Activated CD8-positive, alpha-beta memory T cell treated with anti-CD3 and anti-CD28 coated beads for 36 hours (primary cell): ENCODE measurements around the gene FAM120B. TPM values are rescaled to one million over a fixed set of nuclear protein-coding genes. Genes with fewer than 3 reads are reported as not detected.

ENCODE experiments used
- CTCF ChIA-PET: fragments of 350-600 bp; sonication (Branson Sonifier 250); formaldehyde crosslinking; loops from one replicate; lab custom pipeline; 2021; ENCODE audit warnings: antibody characterized with exemption; lab: Charles Lee
- POLR2A ChIA-PET: fragments of 350-600 bp; sonication (Branson Sonifier 250); formaldehyde crosslinking; loops from one replicate; lab custom pipeline; 2021; ENCODE audit warnings: antibody characterized with exemption; lab: Charles Lee
- total RNA-seq, 2 experiments: library from RNA; stranded (reverse); gene quantifications; one replicate each; pipeline ENCODE4 v1.2.3, GENCODE V29; 2021

Gene FAM120B
- total RNA-seq, 2 experiments from 2014 or later: 17.2 TPM

GRCh38 chr6:170284126-170284773, 22.3 kb upstream of the FAM120B start:
- POLR2A ChIA-PET: no interaction called here
- CTCF ChIA-PET: no interaction called here

GRCh38 chr6:170284866-170285469, 21.6 kb upstream of the FAM120B start:
- POLR2A ChIA-PET: no interaction called here

GRCh38 chr6:170285482-170285881, 21.1 kb upstream of the FAM120B start:
- ChIA-PET POLR2A (no interaction called here), CTCF (no interaction called here)

More at GRCh38 chr6:170284866-170285469, 21.6 kb upstream of the FAM120B start:
- CTCF ChIA-PET: no interaction called here

- ChIA-PET CTCF (interaction anchor here (1.3 kb wide), 1 partner anchor 18 kb away, joined by 3 read pairs; no protein-coding TSS in a partner anchor), POLR2A (no interaction called here)
Observed at GRCh38 chr6:170286246-170286933, 20.2 kb upstream of the FAM120B start.

- CTCF ChIA-PET: interaction anchor here (1.3 kb wide), 1 partner anchor 17 kb away, joined by 3 read pairs; no protein-coding TSS in a partner anchor
- POLR2A ChIA-PET: no interaction called here
Observed at GRCh38 chr6:170286934-170287265, 19.7 kb upstream of the FAM120B start.

GRCh38 chr6:170287371-170287876, 19.1 kb upstream of the FAM120B start:
- CTCF ChIA-PET: interaction anchor here (1.3 kb wide), 1 partner anchor 17 kb away, joined by 3 read pairs; no protein-coding TSS in a partner anchor

GRCh38 chr6:170288091-170288631, 18.4 kb upstream of the FAM120B start:
- POLR2A ChIA-PET: no interaction called here
- CTCF ChIA-PET: no interaction called here

More at GRCh38 chr6:170287371-170287876, 19.1 kb upstream of the FAM120B start:
- POLR2A ChIA-PET: no interaction called here

- CTCF ChIA-PET: interaction anchor here (1.5 kb wide), 1 partner anchor 17 kb away, joined by 3 read pairs; the partner anchor contains the start of gene FAM120B
- POLR2A ChIA-PET: no interaction called here
Observed at GRCh38 chr6:170288852-170289179, 17.7 kb upstream of the FAM120B start.

GRCh38 chr6:170289180-170289931, 17.2 kb upstream of the FAM120B start:
- CTCF ChIA-PET: interaction anchor here (1.5 kb wide), 1 partner anchor 17 kb away, joined by 3 read pairs; the partner anchor contains the start of gene FAM120B
- POLR2A ChIA-PET: interaction anchor here (0.8 kb wide), 1 partner anchor 18 kb away, joined by 3 read pairs; no protein-coding TSS in a partner anchor

GRCh38 chr6:170289951-170290295, 16.6 kb upstream of the FAM120B start:
- POLR2A ChIA-PET: interaction anchor here (0.8 kb wide), 1 partner anchor 19 kb away, joined by 3 read pairs; no protein-coding TSS in a partner anchor

GRCh38 chr6:170290296-170291128, 16.0 kb upstream of the FAM120B start, which contains the start of gene DLL1:
Gene DLL1 (minus strand): TSS chr6:170291078. CDS start chr6:170290139, 939 bp downstream.
- POLR2A ChIA-PET: interaction anchor here (0.8 kb wide), 1 partner anchor 19 kb away, joined by 3 read pairs; no protein-coding TSS in a partner anchor
- CTCF ChIA-PET: interaction anchor here (1.0 to 1.5 kb wide), 2 partner anchors 16 kb away, joined by 3 read pairs; partner anchors contain the start of gene FAM120B

More at GRCh38 chr6:170289951-170290295, 16.6 kb upstream of the FAM120B start:
- CTCF ChIA-PET: interaction anchor here (1.5 kb wide), 1 partner anchor 16 kb away, joined by 3 read pairs; the partner anchor contains the start of gene FAM120B

- ChIA-PET POLR2A (no interaction called here), CTCF (interaction anchor here (1.0 kb wide), 1 partner anchor 15 kb away, joined by 3 read pairs; the partner anchor contains the start of gene FAM120B)
Observed at GRCh38 chr6:170291271-170292110, 15.1 kb upstream of the FAM120B start.

GRCh38 chr6:170292111-170292406, 14.5 kb upstream of the FAM120B start:
- ChIA-PET CTCF (no interaction called here), POLR2A (no interaction called here)

GRCh38 chr6:170292407-170293158, 14.0 kb upstream of the FAM120B start:
- CTCF ChIA-PET: interaction anchor here (2.1 kb wide), 1 partner anchor 461 kb away, joined by 10 read pairs; no protein-coding TSS in a partner anchor
- POLR2A ChIA-PET: no interaction called here

- POLR2A ChIA-PET: no interaction called here
Observed at GRCh38 chr6:170293341-170294231, 13.0 kb upstream of the FAM120B start.

More at GRCh38 chr6:170293341-170294231, 13.0 kb upstream of the FAM120B start:
- CTCF ChIA-PET: interaction anchor here (0.6 to 2.1 kb wide), 2 partner anchors 350 to 462 kb away, joined by 3 to 10 read pairs; no protein-coding TSS in a partner anchor
